Neural cell (in vitro differentiated cells): Measurements from ENCODE around the gene PER1. TPM values are rescaled to one million over a fixed set of nuclear protein-coding genes. Genes with fewer than 3 reads are reported as not detected.

Experiments used
- H2AFZ ChIP-seq: fragments of 200-600, 300-800 bp; sonication (generic), shearing (Covaris generic); 2 replicates; pipeline ENCODE4 v1.6.0; 2014; ENCODE audit warnings: low read depth, mild to moderate bottlenecking, antibody characterized with exemption, low read length, moderate library complexity
- H3F3A ChIP-seq: fragments of 200-600 bp; shearing (Covaris generic); 2 replicates; pipeline ENCODE4 v1.6.1; 2016; ENCODE audit warnings: mild to moderate bottlenecking, moderate library complexity, mixed read lengths, antibody characterized with exemption, low read length; ENCODE audit not compliant: insufficient read depth, poor library complexity, severe bottlenecking
- H3K27ac ChIP-seq: fragments of 200-600, 300-800 bp; sonication (generic), shearing (Covaris generic); 2 replicates; pipeline ENCODE4 v1.5.1; 2014; ENCODE audit warnings: mild to moderate bottlenecking, low read length, moderate library complexity
- H3K27me3 ChIP-seq: fragments of 300-800, 200-600 bp; sonication (generic), shearing (Covaris generic); 2 replicates; pipeline ENCODE4 v1.6.0; 2014; ENCODE audit warnings: mild to moderate bottlenecking, low read depth, low read length, moderate library complexity; ENCODE audit not compliant: insufficient read depth
- H3K36me3 ChIP-seq: fragments of 300-800, 200-600 bp; sonication (generic), shearing (Covaris generic); 2 replicates; pipeline ENCODE4 v1.5.1; 2014; ENCODE audit warnings: mild to moderate bottlenecking, antibody characterized with exemption, low read length, moderate library complexity; ENCODE audit not compliant: insufficient read depth
- H3K4me2 ChIP-seq: fragments of 300-800, 200-600 bp; sonication (generic), shearing (Covaris generic); 2 replicates; pipeline ENCODE4 v1.6.0; 2014; ENCODE audit warnings: mild to moderate bottlenecking, low read length
- H3K4me3 ChIP-seq: fragments of 300-800, 200-600 bp; sonication (generic), shearing (Covaris generic); 2 replicates; pipeline ENCODE4 v1.5.1; 2014; ENCODE audit warnings: mild to moderate bottlenecking, low read length, moderate library complexity
- H3K79me2 ChIP-seq: fragments of 200-600 bp; shearing (Covaris generic); replicated peaks from 2 replicates; pipeline ENCODE4 v1.6.0; 2014; ENCODE audit warnings: mild to moderate bottlenecking, low read length, moderate library complexity; ENCODE audit not compliant: insufficient read depth
- H3K9ac ChIP-seq: fragments of 300-800, 200-600 bp; sonication (generic), shearing (Covaris generic); 2 replicates; pipeline ENCODE4 v1.6.1; 2016; ENCODE audit warnings: mild to moderate bottlenecking, low read length, mixed read lengths
- H3K9me2 ChIP-seq: fragments of 200-600 bp; shearing (Covaris generic); 2 replicates; pipeline ENCODE4 v1.6.1; 2016; ENCODE audit warnings: mild to moderate bottlenecking, low read length, mixed read lengths; ENCODE audit not compliant: insufficient read depth
- H3K9me3 ChIP-seq: fragments of 200-600, 300-800 bp; sonication (generic), shearing (Covaris generic); 2 replicates; pipeline ENCODE4 v1.6.1; 2016; ENCODE audit warnings: mild to moderate bottlenecking, mixed run types, low read length, moderate library complexity, mixed read lengths
- H4K20me1 ChIP-seq: fragments of 200-600 bp; shearing (Covaris generic); 2 replicates; pipeline ENCODE4 v1.6.1; 2016; ENCODE audit warnings: mild to moderate bottlenecking, mixed run types; ENCODE audit not compliant: insufficient read depth
- CTCF ChIP-seq: fragments of 450-650 bp; IDR thresholded peaks from 2 replicates; pipeline ENCODE4 v1.5.1; 2014; ENCODE audit warnings: antibody characterized with exemption, mild to moderate bottlenecking, moderate library complexity; ENCODE audit not compliant: poor library complexity, severe bottlenecking
- EP300 ChIP-seq: fragments of 450-650 bp; conservative IDR thresholded peaks from 2 replicates; pipeline ENCODE4 v1.6.1; 2014; ENCODE audit warnings: antibody characterized with exemption, mild to moderate bottlenecking, moderate library complexity; ENCODE audit not compliant: poor library complexity, severe bottlenecking
- EZH2 ChIP-seq: fragments of 200-600, 300-800 bp; shearing (Covaris generic), sonication (generic); IDR thresholded peaks from 2 replicates; pipeline ENCODE4 v1.6.1; 2014; ENCODE audit warnings: antibody characterized with exemption, low read length, borderline replicate concordance, mild to moderate bottlenecking; ENCODE audit not compliant: insufficient read depth, poor library complexity, severe bottlenecking
- MXI1 ChIP-seq: fragments of 450-650 bp; conservative IDR thresholded peaks from 2 replicates; pipeline ENCODE4 v1.6.1; 2014; ENCODE audit warnings: antibody characterized with exemption, mild to moderate bottlenecking; ENCODE audit not compliant: poor library complexity, severe bottlenecking
- POLR2AphosphoS5 ChIP-seq: IDR thresholded peaks from 2 replicates; pipeline ENCODE4 v1.6.1; 2012
- RAD21 ChIP-seq: fragments of 450-650 bp; conservative IDR thresholded peaks from 2 replicates; pipeline ENCODE4 v1.6.1; 2014; ENCODE audit warnings: antibody characterized with exemption, mild to moderate bottlenecking, moderate library complexity
- SMC3 ChIP-seq: fragments of 450-650 bp; conservative IDR thresholded peaks from 2 replicates; pipeline ENCODE4 v1.6.1; 2014; ENCODE audit warnings: antibody characterized with exemption, mild to moderate bottlenecking, moderate library complexity; ENCODE audit not compliant: poor library complexity
- TAF1 ChIP-seq: IDR thresholded peaks from 2 replicates; pipeline ENCODE4 v1.6.1; 2012; ENCODE audit warnings: low read depth
- polyA plus RNA-seq: library from polyadenylated mRNA; depleted of rRNA; stranded (reverse); fragments of >200 nt; gene quantifications from 2 replicates; pipeline ENCODE4 v1.2.3, GENCODE V29; 2014
- TF ChIP-seq, protein P1 (sequence below): IDR thresholded peaks from 2 replicates; pipeline ENCODE4 v1.6.1; 2012; ENCODE audit warnings: borderline replicate concordance

The PER1 gene
- polyA plus RNA-seq, 1 donor from 2014 or later, result 1.9 TPM

DNA sequence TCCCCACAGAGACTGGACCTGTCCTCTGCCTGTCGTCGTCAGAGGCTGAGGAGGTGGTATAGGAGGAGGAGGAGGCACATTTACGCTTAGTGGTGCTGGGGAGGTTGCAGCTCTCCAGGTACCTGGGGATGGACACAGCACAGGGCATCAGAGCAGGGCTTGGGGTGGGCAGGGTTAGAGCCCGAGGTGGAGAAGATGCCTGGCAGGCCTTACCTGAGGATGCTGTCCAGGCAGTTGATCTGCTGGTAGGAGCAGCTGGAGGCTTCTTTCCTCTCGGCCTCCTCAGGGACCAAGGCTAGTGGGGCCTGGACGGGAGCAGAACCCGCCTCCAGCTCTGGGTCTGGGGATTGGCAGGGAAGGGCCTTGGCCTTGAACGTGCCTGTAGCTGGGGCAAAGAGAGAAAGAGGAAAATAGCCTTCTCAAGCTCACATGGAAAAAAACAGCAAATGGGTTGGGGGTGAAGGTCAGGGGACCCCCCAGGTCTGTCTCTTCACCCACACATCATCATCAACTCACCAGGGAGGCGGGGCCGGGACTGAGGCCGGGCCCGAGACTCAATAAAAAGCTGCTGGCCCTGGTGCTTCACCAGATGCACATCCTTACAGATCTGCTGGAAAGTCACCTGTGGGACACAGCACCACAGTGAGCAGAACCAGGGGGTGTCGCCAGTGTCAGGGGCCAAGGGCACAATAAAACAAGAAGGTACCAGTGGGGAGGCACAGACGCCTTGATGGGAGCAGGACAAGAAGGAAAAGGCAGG lies 5.6 kb downstream of the PER1 start:
- Histone ChIP-seq H3K27me3 (no peaks in the 10 kb centered on the region), H4K20me1 (no peaks in the 10 kb centered on the region), H2AFZ (no peak overlapping the region), H3K9ac (no peak overlapping the region), H3K9me3 (no peaks in the 10 kb centered on the region), H3K4me2 (no peak overlapping the region), H3K27ac (no peak overlapping the region), H3K4me3 (no peak overlapping the region), H3F3A (peaks cover 2% of the 10 kb centered on the region), H3K79me2 (no peaks in the 10 kb centered on the region), H3K36me3 (no peaks in the 10 kb centered on the region), H3K9me2 (no peaks in the 10 kb centered on the region)
- TF ChIP-seq RAD21, result no peak
- TF ChIP-seq, protein P1, sequence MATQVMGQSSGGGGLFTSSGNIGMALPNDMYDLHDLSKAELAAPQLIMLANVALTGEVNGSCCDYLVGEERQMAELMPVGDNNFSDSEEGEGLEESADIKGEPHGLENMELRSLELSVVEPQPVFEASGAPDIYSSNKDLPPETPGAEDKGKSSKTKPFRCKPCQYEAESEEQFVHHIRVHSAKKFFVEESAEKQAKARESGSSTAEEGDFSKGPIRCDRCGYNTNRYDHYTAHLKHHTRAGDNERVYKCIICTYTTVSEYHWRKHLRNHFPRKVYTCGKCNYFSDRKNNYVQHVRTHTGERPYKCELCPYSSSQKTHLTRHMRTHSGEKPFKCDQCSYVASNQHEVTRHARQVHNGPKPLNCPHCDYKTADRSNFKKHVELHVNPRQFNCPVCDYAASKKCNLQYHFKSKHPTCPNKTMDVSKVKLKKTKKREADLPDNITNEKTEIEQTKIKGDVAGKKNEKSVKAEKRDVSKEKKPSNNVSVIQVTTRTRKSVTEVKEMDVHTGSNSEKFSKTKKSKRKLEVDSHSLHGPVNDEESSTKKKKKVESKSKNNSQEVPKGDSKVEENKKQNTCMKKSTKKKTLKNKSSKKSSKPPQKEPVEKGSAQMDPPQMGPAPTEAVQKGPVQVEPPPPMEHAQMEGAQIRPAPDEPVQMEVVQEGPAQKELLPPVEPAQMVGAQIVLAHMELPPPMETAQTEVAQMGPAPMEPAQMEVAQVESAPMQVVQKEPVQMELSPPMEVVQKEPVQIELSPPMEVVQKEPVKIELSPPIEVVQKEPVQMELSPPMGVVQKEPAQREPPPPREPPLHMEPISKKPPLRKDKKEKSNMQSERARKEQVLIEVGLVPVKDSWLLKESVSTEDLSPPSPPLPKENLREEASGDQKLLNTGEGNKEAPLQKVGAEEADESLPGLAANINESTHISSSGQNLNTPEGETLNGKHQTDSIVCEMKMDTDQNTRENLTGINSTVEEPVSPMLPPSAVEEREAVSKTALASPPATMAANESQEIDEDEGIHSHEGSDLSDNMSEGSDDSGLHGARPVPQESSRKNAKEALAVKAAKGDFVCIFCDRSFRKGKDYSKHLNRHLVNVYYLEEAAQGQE, result no peak
- TF ChIP-seq CTCF, result no peak
- TF ChIP-seq MXI1, result no peak
- TF ChIP-seq SMC3, result no peak
- no peak for TF ChIP-seq TAF1
- no peak for TF ChIP-seq EZH2
- TF ChIP-seq EP300, result no peak
- no peak for TF ChIP-seq POLR2AphosphoS5

GRCh38 chr17:8145811-8146210 lies 6.4 kb downstream of the PER1 start:
- no peak overlapping the region for H2AFZ ChIP-seq
- no peak overlapping the region for H3K27ac ChIP-seq
- H3K4me3 ChIP-seq, result no peak overlapping the region
- no peaks in the 10 kb centered on the region for H3F3A ChIP-seq
- H4K20me1 ChIP-seq, result no peaks in the 10 kb centered on the region
- no peak for TF ChIP-seq POLR2AphosphoS5
- TF ChIP-seq EZH2, result no peak
- H3K9me3 ChIP-seq, result no peaks in the 10 kb centered on the region
- no peak overlapping the region for H3K9ac ChIP-seq
- no peaks in the 10 kb centered on the region for H3K36me3 ChIP-seq
- no peaks in the 10 kb centered on the region for H3K27me3 ChIP-seq
- no peak overlapping the region for H3K4me2 ChIP-seq
- no peaks in the 10 kb centered on the region for H3K79me2 ChIP-seq
- H3K9me2 ChIP-seq, result no peaks in the 10 kb centered on the region
